HL-60/S4 treated with phorbol 12-myristate 13-acetate at 8.2 ng/mL for 4 days and 3 days (cell line): ENCODE measurements around the gene STARD8.

Experiments
- in situ Hi-C: fragments of 300-500 bp; cut with MboI; formaldehyde crosslinking; loops from 2 replicates; pipeline ENCODE4 v1.15.0; 2022; ENCODE audit warnings: low sequenced_read_pairs

STARD8 gene

GRCh38 chrX:68735266-68735665, 87.8 kb downstream of the STARD8 start:
- in situ Hi-C loops, result loop anchor here (25.0 kb wide), 1 partner anchor 102 kb away; the partner anchor contains the start of gene EFNB1

GRCh38 chrX:68741864-68742263, 94.4 kb downstream of the STARD8 start:
- in situ Hi-C loops, result loop anchor here (25.0 kb wide), 1 partner anchor 95 kb away; the partner anchor contains the start of gene EFNB1

- in situ Hi-C loops, result loop anchor here (25.0 kb wide), 1 partner anchor 94 kb away; the partner anchor contains the start of gene EFNB1
These were observed 96.3 kb downstream of the STARD8 start for GRCh38 chrX:68743754-68744153.

- in situ Hi-C loops, result loop anchor here (25.0 kb wide), 1 partner anchor 90 kb away; the partner anchor contains the start of gene EFNB1
These were observed 99.5 kb downstream of the STARD8 start for GRCh38 chrX:68746988-68747387.

GRCh38 chrX:68748030-68748429, 100.6 kb downstream of the STARD8 start:
- in situ Hi-C loops, result loop anchor here (25.0 kb wide), 1 partner anchor 89 kb away; the partner anchor contains the start of gene EFNB1

- in situ Hi-C loops, result loop anchor here (25.0 kb wide), 1 partner anchor 88 kb away; the partner anchor contains the start of gene EFNB1
These were observed 102.0 kb downstream of the STARD8 start for GRCh38 chrX:68749426-68749825.

- in situ Hi-C loops, result no loop called here
These were observed 102.8 kb downstream of the STARD8 start for GRCh38 chrX:68750316-68750715.

GRCh38 chrX:68751372-68751771, 103.9 kb downstream of the STARD8 start:
- in situ Hi-C loops, result no loop called here

GRCh38 chrX:68753218-68753617, 105.8 kb downstream of the STARD8 start:
- in situ Hi-C loops, result no loop called here

GRCh38 chrX:68754406-68754805, 106.9 kb downstream of the STARD8 start:
- in situ Hi-C loops, result no loop called here

GRCh38 chrX:68755616-68756125, 108.2 kb downstream of the STARD8 start:
- in situ Hi-C loops, result no loop called here

- in situ Hi-C loops, result no loop called here
These were observed 109.9 kb downstream of the STARD8 start for GRCh38 chrX:68757331-68757730.

- in situ Hi-C loops, result no loop called here
These were observed 110.3 kb downstream of the STARD8 start for GRCh38 chrX:68757731-68758130.

GRCh38 chrX:68758671-68759070, 111.2 kb downstream of the STARD8 start:
- in situ Hi-C loops, result no loop called here

- in situ Hi-C loops, result no loop called here
These were observed 113.6 kb downstream of the STARD8 start for GRCh38 chrX:68761086-68761485.

GRCh38 chrX:68762766-68763165, 115.3 kb downstream of the STARD8 start:
- in situ Hi-C loops, result no loop called here

GRCh38 chrX:68763481-68763880, 116.0 kb downstream of the STARD8 start:
- in situ Hi-C loops, result no loop called here
